MV-4-11 (cell line): Measurements from ENCODE around the gene IRF6.

Experiments
- DNase-seq: peaks from one replicate; lab custom pipeline; 2025; lab: John Stamatoyannopoulos, UW

IRF6 gene

DNA sequence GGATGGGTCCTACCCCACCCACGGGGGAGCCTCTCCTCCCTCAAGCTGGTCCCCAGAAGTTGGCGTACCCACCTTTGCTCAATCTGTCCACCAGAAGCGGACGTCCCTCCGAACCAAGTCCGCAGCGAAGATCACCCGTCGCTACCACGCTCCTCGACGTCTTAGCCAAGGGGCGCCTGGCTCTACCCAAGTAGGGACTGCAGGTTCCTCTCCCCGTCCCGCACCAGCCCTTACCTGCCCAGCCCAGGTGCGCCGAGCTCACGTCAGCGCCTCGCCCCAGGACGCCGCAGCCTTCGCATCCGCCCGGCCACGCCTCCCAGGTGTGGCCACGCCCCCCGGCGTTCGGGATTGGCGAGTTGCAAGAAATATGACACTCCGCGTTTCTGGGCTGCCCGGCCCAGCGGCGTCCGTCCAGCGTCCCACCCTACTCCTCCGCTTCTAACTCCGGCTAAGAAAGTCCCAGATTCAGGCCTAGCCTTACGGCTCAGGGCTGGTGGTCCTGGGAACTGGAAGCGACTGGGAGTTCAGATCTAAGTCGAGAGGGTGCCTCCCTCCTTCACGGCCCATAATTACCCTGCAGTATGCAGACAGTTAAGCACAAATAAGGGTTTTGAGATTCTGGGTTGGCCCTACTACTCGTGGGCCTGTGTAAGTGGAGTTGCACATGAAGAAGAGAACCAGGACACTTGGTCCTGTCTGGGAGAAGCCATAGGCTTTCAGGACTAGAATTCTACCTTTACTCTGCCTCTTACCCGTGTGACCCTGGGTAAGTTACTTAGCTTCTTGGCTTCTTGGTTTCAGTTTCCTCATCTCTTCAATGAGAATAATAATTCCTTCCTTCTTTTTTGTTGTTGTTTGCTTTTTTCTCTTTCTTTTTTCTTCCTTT, at the start of gene IRF6:
TSS of gene IRF6 (minus strand) at position 268 of the 886 bp plus-strand sequence. CDS start 4,729 bp downstream, outside the sequence.
- peak; percentile 76 for DNase-seq

DNA sequence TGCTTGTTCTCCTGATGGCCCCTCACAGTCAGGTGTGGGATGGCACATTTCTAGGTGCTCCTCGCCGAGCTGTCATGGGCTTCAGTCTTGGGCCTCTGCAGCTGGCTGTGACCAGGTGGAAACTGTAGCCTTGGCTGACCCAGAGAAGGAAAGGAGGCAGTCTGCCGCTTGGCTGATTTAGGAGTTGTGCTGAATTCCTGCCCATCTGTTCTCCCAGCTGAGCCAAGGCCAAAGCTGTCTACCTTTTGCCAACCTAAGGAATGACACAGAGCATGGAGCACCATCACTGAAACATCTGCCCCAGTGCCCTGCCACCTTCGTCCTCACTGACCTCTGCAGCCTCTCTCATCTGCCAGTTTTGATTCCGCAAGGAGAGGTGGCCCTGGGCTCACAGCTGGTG, 49.7 kb upstream of the IRF6 start:
- DNase-seq: no peak

GRCh38 chr1:209855006-209855405, 49.1 kb upstream of the IRF6 start:
- peak; percentile 38 for DNase-seq

- no peak for DNase-seq
These were observed 48.3 kb upstream of the IRF6 start for GRCh38 chr1:209854196-209854595.

DNA sequence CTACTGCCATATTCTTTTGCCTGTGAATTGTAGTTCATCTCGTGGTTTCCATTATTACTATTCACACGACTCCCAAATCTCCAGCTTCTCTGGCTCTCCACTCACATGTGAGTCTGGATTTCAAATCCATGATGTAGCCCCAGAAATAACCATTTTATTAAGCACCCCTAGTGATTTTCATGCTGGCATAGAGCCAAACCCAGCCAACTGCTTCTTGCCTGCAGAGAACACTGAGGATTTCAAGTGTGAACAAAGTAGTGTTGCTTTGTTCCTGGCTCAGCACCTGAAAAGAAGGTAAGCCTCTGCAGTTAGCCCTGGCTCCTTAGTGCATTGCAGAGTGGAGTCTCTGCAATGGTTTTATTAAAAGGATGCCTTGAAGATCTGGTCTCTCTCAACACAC, 47.7 kb upstream of the IRF6 start:
- no peak for DNase-seq

- DNase-seq: peak; percentile 11
These were observed 44.5 kb upstream of the IRF6 start for GRCh38 chr1:209850342-209850979.

DNA sequence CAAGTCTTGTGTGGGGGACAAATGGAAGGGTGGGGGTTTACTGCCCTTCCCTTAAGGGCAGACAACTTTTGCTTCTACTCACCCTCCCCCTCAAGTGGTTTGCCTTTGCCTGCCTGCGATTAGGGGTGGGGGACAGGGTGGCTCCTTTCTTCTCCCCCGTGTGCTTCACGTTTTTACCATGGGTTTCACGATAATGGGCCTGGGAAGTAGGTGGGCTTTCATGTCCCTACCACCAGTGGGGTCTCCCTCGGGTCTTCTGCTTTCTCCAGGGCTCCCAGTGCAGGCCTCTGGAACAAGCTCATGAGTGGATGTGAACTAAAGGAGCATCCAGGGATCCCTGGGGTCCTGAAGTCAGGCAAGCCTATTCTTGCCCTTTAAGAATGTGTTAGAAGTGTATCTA, 43.4 kb upstream of the IRF6 start:
- no peak for DNase-seq

DNA sequence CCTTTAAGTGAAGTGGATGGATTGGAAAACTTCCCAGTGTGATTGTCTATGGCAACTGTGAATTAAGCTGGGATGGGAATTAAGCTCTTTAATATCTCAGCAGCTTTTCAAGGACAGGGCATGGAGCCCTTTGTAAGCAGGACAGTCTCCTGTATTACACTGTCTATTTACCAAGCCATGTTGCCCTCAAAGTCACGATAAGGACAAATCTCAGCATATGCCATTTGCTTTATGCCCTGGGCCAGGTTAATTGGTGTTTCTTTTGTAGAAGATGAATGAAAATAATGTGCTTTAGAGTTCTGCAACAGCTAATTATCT, 39.4 kb upstream of the IRF6 start:
- DNase-seq: no peak

DNA sequence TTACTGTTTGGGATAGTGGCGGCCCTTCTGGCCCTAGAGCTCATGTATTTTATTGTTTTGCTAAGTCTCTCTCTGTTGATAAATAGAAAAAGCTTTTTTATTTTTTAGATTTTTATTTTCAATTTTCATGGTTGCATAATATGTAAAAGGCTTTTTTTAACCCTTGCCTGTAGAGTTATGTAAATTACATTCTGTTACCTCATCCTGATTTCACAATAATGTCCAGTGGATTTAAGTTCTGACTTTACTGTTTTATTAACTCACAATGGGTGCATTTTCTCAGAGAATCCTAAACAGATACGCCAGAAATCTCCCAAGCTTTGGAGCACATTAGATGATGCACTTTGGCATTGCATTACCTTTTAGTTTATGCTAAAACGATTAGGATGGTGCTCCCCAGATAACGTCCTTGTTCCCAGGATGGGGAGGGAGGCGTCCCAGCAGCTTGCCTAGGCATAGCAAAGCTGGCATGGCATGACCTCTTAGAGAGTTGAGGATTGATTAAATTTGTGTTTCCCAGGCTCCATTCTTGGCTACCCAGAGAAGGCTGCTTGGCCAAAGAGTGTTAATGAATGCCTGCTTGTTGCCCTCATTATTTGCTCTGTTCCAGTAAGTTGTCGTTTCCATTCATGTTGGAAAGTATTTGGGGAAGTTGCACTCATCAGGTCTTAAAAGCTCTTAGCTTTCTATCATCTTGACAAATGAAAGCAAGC, 38.9 kb upstream of the IRF6 start:
- peak; percentile 52 for DNase-seq

- no peak for DNase-seq
These were observed 34.7 kb upstream of the IRF6 start for GRCh38 chr1:209840611-209841010.

GRCh38 chr1:209839875-209840546, 34.1 kb upstream of the IRF6 start:
- no peak for DNase-seq

- DNase-seq: no peak
These were observed 32.6 kb upstream of the IRF6 start for GRCh38 chr1:209838537-209838936.

DNA sequence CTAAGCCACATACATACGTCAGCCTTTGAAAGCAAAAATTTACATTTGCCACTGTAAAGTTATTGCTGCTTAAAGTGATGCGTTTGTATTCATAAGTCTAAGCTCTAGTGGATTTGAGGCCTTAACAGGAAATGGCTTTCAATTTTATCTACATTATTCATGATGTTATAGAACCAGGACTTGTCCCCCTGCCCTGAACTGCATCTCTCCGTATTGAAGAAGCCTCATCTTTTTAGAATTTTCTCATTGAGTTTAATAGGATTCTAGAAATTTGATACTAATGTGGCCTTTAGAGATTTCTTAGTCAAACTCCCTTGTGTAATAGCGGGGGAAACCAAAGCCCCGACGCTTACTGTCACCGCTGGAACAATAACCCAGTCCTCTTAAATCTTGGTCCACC, 31.7 kb upstream of the IRF6 start:
- no peak for DNase-seq

GRCh38 chr1:209835782-209836298, 29.9 kb upstream of the IRF6 start:
- DNase-seq: no peak

DNA sequence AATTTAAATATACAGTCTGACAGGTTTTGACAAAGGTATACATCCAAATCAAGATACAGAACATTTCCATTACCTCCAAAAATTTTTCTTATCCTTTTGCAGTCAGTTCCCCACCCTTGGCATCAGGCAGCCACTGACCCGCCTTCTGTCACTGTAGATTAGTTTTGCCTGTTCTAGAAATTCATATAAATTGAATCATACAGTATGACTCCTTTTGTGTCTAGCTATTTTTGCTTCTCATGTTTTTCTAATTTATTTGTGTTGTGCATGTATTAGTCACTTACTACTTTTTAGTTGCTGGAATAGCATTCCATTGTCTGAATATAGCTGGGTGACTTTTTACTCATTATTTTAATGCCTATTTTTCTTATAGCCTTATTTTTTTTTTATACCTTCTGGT, 25.7 kb upstream of the IRF6 start:
- DNase-seq: no peak

GRCh38 chr1:209830722-209831121, 24.8 kb upstream of the IRF6 start:
- no peak for DNase-seq

DNA sequence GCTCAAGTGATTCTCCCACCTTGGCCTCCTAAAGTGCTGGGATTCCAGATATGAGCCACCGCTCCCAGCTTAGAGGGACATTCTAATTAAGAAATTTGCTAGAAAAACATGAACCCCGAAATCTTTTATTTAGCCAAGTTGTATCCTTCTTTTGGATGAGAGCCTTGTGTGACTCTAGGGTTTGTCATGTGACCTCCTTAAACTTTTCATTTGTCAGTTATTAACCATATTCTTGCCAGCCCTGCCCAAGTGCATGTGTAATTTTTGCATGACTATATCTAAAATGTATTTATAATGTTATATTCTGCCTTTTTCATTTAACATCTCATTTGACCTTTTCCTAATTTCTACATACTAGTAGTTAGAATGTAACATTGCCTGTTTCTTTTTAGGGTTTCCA, 23.8 kb upstream of the IRF6 start:
- no peak for DNase-seq

GRCh38 chr1:209827384-209828262, 21.7 kb upstream of the IRF6 start, which contains the start of gene UTP25:
UTP25 (plus strand) TSS chr1:209827972; CDS start chr1:209828064, 92 bp downstream.
- DNase-seq: peak; percentile 98

GRCh38 chr1:209825591-209826434, 19.9 kb upstream of the IRF6 start:
- DNase-seq: no peak
